ENCODE results near the gene MMD2.

The MMD2 gene

DNA sequence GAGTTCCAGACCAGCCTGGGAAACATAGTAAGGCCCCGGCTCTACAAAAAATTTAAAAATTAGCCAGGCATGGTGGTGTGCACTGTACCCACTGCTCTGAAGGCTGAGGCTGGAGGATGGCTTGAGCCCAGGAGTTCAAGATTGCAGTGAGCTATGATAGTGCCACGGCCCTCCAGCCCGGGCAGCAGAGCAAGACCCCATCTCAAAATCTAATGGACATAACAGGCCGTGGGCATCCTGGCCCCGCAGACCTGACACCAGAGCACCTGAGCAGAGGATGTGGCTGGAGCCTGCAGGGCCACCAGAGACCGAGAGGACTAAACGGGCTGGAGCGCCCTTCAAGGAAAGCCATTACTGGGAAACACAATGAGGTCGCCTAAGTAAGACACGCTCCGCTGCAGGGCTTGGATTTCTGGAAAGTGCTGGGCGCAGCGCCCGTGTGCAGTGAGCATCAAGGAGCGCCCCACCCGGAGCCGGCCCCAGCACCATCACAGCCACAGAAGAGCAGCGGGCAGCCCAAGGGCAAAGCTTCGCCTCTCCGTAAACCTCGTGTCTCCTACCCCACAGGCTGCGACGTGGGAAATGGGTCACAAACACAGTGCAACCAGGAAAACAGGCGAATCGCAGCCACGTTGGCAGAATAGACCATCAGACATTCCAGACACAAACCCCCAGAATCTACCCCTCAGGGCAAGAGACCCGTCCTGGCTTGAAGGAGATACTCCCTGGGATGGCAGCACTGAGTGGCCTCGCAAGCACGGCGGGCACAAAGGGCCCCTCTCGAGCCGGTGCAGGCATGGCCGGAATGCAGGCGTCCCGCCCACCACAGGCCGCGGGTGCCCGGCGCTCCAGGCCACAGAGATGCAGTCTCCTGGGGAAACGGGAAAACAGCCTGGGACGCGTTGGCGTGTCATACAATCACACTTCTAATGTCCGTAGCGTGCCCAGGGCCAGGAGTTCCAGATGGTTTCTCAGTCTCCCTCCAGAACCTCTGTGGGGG is 80.4 kb downstream of the MMD2 start:
- no peak for DNase-seq
- peaks cover 21% of the 10 kb centered on the region for H3K27me3 Mint-ChIP-seq
- no peaks in the 10 kb centered on the region for H3K36me3 Mint-ChIP-seq (ENCODE audit: low read depth)
- no peak overlapping the region for H3K27ac Mint-ChIP-seq
- peaks cover 11% of the 10 kb centered on the region for H3K4me1 Mint-ChIP-seq
- no peak for ATAC-seq
- H3K4me3 Mint-ChIP-seq, result no peak overlapping the region
- no peaks in the 10 kb centered on the region for H3K9me3 Mint-ChIP-seq

DNA sequence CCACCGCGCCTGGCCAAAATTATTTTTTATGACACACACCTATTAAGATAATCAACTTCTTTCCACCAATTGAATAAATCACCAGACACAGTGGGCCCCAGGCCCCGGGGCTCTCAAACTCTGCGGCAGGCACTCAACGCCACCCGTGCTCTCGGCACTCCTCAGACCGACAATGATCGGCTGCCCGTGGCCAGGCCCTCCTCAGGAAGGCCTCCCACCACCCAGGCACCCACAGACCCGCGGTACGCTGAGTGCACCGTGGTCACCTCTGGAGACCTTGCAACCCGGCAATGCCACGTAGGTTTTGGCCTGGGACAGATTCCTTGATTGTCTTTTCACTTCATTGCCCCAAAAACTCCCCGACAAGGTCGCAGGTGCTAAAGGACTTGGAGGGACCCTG is 82.4 kb downstream of the MMD2 start:
- no peak for ATAC-seq
- no peak overlapping the region for H3K4me3 Mint-ChIP-seq

DNA sequence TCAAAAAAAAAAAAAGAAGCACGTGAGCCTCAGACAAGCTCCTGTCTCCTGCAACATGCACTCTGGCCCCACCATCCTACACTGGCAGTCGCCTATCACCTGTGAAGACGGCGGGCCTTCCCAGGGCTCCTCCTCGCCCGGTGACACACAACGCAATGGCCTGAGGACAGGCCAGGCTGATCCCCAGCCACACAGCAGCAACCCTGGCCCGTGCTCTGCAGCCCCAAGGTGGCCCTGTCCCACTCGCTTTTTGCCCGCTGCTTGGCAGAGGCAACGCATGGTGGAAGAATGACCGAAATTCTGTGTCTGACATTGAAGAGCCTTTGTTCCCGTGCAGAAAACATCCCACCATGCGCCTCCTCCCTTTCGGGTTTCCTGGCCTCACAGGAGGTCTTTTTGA is 83.6 kb downstream of the MMD2 start:
- H3K36me3 Mint-ChIP-seq (ENCODE audit: low read depth), result no peaks in the 10 kb centered on the region
- H3K27me3 Mint-ChIP-seq, result peaks cover 13% of the 10 kb centered on the region
- H3K9me3 Mint-ChIP-seq, result no peaks in the 10 kb centered on the region
- DNase-seq (no peak), ATAC-seq (no peak)
- H3K27ac Mint-ChIP-seq, result no peak overlapping the region
- no peak overlapping the region for H3K4me3 Mint-ChIP-seq
- H3K4me1 Mint-ChIP-seq, result no peaks in the 10 kb centered on the region

More for the DNA sequence above, 82.4 kb downstream of the MMD2 start:
- no peak for DNase-seq
- Mint-ChIP-seq H3K36me3 (ENCODE audit: low read depth) (no peaks in the 10 kb centered on the region), H3K27me3 (peaks cover 10% of the 10 kb centered on the region), H3K9me3 (no peaks in the 10 kb centered on the region), H3K27ac (no peak overlapping the region), H3K4me1 (no peaks in the 10 kb centered on the region)

DNA sequence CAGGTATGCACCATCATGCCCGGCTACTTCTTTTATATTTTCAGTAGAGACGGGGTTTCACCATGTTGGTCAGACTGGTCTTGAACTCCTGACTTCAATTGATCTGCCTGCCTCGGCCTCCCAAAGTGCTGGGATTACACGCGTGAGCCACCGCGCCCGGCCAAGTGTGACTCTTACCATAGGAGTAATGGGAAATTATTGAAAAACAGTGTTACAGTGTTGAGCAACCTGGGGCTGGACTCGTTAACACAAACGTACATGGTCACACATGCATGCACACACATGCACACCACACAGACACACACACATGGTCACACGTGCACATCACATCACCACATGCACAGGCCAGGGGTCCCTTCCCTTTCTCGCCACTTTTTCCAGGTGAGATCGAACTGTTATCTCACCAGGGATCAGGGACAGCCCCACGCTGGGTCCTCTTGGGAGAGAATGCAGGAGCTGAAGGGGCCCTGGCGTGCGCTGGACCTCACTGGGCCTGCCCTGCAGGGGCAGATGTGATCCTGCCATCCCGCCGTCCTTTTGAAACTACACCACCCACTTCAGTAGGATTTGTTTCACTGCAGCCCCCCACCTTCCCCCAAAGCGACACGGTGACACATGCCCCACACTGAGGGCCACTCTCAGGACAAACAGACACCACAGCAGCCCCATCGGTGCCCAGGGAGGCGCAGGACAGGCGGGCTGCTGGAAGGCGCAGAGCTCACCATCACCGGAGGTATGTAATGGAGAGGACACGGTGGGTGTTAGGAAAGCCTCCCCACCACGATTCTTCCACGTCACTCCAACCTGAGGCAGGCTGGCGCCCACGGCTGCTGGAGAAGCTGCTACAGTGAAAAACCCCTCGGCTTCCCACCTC is 85.7 kb downstream of the MMD2 start:
- ATAC-seq (no peak), DNase-seq (no peak)
- H3K27ac Mint-ChIP-seq, result no peak overlapping the region
- H3K9me3 Mint-ChIP-seq, result no peaks in the 10 kb centered on the region
- no peaks in the 10 kb centered on the region for H3K4me1 Mint-ChIP-seq
- peaks cover 19% of the 10 kb centered on the region for H3K27me3 Mint-ChIP-seq
- no peak overlapping the region for H3K4me3 Mint-ChIP-seq
- no peaks in the 10 kb centered on the region for H3K36me3 Mint-ChIP-seq (ENCODE audit: low read depth)

DNA sequence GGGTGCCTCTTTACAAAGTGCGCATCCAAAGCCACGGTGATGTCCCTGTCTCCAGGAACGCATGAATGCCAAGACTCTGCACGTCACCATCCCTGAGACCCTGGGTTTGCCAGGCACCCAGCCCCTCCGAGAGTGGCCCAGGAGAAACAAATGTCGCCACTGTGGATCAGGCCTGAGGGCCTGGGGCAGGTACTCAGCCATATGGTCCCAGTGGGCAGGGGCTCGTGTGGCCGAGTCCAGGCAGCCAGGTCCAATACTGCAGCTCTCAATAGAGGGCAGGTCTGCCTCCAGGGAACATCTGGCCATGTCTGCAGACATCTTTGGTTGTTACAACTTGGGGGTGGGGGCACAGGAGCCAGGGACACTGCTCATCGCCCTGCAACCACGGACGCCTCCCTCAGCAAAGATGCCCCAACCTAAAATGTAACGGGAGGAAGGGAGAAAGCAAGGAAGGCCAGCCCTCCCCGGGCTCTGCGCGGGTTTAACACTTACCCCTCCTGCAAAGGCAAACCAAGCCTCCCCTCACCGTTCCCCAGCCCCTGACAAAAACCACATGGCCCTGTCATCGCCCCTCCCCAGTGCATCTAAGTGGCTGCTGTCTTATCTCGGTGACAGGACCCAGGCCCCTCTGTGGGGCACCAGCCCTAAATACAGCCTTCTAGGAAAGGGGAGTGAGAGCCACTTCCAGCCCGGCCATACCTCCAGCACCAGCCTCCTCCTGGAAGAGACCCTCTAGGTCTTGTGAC is 86.9 kb downstream of the MMD2 start:
- ATAC-seq, result no peak
- Mint-ChIP-seq H3K4me1 (no peaks in the 10 kb centered on the region), H3K9me3 (no peaks in the 10 kb centered on the region), H3K27me3 (peaks cover 16% of the 10 kb centered on the region), H3K4me3 (no peak overlapping the region), H3K27ac (no peak overlapping the region), H3K36me3 (ENCODE audit: low read depth) (no peaks in the 10 kb centered on the region)
- DNase-seq, result no peak

DNA sequence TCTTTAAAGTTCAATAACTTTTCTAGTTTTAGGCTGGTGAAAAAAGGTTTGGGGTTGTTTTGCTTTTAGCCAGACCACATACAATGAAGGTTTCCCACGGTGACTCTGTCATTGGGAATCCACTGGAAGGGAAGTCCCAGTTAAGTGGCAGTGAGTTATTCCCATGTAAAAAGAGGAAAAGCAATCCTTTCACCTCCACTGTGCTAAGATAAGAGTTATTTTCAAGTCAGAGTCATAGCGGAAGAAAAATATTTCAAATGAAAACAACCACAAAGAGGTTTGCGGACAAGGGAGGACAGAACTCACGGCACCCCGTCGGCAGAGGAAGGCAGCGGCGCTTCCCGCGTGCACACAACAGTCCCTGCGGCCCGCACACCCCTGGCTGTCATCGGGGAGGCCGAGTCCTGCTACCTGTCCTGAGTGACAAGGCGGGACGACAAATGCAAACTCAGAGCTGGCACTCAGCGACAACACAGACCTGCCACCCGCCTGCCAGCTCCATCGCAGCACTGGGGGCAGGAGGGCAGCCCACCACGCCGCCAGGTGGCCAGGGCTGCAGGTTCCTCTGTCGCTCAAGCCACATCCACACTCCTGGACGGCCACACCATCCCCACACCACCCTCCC is 87.8 kb downstream of the MMD2 start:
- H3K4me3 Mint-ChIP-seq, result no peak overlapping the region
- DNase-seq (no peak), ATAC-seq (no peak)
- H3K36me3 Mint-ChIP-seq (ENCODE audit: low read depth), result no peaks in the 10 kb centered on the region
- H3K27me3 Mint-ChIP-seq, result peaks cover 16% of the 10 kb centered on the region
- H3K4me1 Mint-ChIP-seq, result no peaks in the 10 kb centered on the region
- no peaks in the 10 kb centered on the region for H3K9me3 Mint-ChIP-seq
- H3K27ac Mint-ChIP-seq, result no peak overlapping the region

DNA sequence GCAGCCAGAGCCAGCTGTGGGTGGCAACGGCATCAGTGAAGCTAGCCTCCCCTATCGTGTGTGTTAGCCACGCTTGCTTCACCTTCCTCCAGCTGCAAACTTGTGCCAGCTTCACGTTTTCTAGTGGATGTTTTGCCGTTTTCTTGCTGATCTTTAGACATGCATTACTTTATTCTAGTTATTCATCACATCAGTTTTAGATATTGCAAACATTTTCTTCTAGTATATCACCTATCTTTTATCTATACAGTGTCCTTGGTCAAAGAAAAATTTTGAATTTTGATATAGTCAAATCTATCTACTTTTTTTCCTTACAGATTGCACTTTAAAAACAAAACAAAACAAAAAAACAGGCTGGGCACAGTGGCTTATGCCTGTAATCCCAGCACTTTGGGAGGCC is 90.5 kb downstream of the MMD2 start:
- no peaks in the 10 kb centered on the region for H3K4me1 Mint-ChIP-seq
- no peak for ATAC-seq
- no peak for DNase-seq
- no peak overlapping the region for H3K4me3 Mint-ChIP-seq
- no peaks in the 10 kb centered on the region for H3K36me3 Mint-ChIP-seq (ENCODE audit: low read depth)
- peaks cover 32% of the 10 kb centered on the region for H3K27me3 Mint-ChIP-seq
- no peak overlapping the region for H3K27ac Mint-ChIP-seq
- H3K9me3 Mint-ChIP-seq, result no peaks in the 10 kb centered on the region

DNA sequence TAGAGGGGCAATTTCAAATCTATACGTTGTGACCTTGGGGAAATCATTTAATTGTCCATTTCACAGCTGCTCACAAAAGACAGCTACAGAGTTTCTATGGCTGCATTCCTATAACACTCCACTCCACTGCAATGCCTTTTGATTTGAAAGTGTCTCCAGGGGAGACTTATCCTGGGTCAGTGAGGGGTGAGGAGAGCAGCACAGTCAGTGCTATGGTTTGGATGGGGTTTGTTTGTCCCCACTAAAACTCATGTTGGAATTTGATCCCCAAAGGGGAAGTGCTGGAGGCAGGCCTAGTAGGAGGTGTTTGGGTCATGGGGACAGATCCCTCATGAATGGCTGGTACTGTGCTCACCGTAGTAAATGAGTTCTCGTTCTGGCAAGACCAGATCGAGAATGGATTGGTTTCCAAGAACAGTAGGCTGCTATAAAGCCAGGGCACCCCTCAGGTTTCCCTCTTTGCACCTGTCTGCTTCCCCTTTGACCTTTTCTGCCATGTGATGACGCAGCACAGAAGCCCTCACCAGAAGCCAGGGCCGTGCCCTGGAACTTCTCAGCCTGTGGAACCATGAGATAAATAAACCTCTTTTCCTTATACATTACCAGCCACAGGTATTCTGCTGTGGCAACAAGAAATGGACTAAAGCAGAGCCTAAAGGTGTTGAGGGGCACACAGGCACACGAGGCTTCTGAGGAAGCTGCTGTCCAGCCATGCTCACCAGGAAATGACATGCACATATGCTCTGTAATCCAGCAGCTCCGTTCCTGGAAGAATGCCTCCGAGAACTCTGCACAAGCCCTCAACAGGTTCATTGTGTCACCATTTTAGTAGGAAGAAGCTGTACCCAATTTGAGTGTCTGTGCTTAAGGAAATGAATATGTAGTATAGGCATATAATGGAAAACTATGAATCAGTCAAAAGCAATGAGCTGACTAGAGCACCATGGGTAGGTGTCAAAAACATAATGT is 92.2 kb downstream of the MMD2 start:
- no peaks in the 10 kb centered on the region for H3K4me1 Mint-ChIP-seq
- H3K27ac Mint-ChIP-seq, result no peak overlapping the region
- no peak overlapping the region for H3K4me3 Mint-ChIP-seq
- DNase-seq (no peak), ATAC-seq (no peak)
- H3K36me3 Mint-ChIP-seq (ENCODE audit: low read depth), result no peaks in the 10 kb centered on the region
- H3K9me3 Mint-ChIP-seq, result peaks cover 6% of the 10 kb centered on the region
- H3K27me3 Mint-ChIP-seq, result peaks cover 43% of the 10 kb centered on the region

DNA sequence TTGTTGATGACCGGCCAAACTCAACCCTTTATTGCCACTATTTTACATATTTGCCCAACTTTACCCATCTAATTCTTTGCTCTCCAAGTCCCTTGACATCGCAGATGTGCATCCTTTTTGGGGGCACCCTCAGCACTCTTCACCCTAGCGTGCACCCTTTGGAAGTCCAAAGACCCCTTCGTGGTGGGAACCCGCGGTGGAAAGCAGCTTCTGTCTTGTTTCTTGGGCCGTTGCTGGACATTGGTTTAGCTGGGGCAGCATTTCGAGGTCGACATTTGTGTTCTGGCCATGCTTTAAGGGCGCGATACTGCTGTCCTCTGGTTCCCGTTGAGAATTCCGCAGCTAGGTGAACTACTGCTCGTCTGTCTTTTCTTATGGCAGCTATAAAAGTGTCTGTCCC is 96.8 kb downstream of the MMD2 start:
- no peak for DNase-seq
- Mint-ChIP-seq H3K36me3 (ENCODE audit: low read depth) (peaks cover 4% of the 10 kb centered on the region), H3K4me1 (peaks cover 3% of the 10 kb centered on the region), H3K9me3 (peaks cover 9% of the 10 kb centered on the region), H3K27me3 (peaks cover 33% of the 10 kb centered on the region), H3K4me3 (peak overlapping the region; percentile 24), H3K27ac (no peak overlapping the region)
- no peak for ATAC-seq

DNA sequence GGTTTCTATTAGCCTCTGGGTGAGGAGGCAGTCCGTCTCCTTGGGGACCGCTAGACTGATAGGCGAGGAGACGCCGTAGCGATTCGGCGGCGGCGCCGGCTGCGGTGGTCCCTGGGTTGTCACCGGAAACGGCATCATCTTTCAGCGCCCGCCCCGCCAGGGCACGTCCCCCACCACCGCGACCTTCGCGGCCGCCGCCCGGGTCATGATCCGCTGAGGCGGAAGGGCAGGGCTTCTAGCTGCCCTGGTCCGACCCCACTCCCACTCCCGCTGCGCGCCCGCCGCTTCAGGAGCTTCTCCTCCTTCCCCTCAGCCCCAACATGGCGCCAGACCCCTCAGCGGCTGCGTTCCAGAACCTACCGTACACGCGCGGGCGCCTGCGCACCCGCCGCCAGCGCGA is 97.3 kb downstream of the MMD2 start, which contains the start of gene PAPOLB:
PAPOLB (minus strand) TSS at position 358 of the 400 bp plus-strand sequence; CDS start at position 138, 220 bp downstream.
- H3K36me3 Mint-ChIP-seq (ENCODE audit: low read depth), result peaks cover 4% of the 10 kb centered on the region
- peaks cover 33% of the 10 kb centered on the region for H3K27me3 Mint-ChIP-seq
- DNase-seq (peak; percentile 45), ATAC-seq (peak; percentile 65)
- no peak within 1 kb of the TSS for H3K27ac Mint-ChIP-seq
- H3K4me1 Mint-ChIP-seq, result peaks cover 3% of the 10 kb centered on the region
- peak within 1 kb of the TSS; percentile 24 for H3K4me3 Mint-ChIP-seq
- H3K9me3 Mint-ChIP-seq, result peaks cover 9% of the 10 kb centered on the region

DNA sequence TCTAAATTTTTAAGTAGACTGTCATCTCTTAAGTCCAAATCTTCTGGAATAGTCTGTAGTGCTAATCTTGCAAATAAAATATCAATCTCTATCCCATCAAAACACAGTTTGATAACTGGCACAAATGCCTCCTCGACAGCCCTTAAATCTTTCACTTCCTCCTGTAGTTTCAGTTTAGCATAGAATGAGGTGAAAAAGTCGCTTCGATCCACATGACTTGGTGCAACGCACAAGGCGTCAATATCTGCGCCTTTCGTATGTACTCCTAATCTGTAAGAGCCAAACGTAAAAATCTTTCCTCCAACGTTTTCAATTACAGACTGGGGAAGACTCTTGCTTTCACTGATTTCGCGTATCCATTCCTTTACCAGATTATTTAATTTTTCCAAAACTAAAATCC is 97.8 kb downstream of the MMD2 start:
- Mint-ChIP-seq H3K27me3 (peaks cover 33% of the 10 kb centered on the region), H3K27ac (no peak overlapping the region), H3K4me1 (peaks cover 3% of the 10 kb centered on the region), H3K4me3 (peak overlapping the region; percentile 24), H3K36me3 (ENCODE audit: low read depth) (peaks cover 4% of the 10 kb centered on the region), H3K9me3 (peaks cover 9% of the 10 kb centered on the region)
- no peak for ATAC-seq
- no peak for DNase-seq

DNA sequence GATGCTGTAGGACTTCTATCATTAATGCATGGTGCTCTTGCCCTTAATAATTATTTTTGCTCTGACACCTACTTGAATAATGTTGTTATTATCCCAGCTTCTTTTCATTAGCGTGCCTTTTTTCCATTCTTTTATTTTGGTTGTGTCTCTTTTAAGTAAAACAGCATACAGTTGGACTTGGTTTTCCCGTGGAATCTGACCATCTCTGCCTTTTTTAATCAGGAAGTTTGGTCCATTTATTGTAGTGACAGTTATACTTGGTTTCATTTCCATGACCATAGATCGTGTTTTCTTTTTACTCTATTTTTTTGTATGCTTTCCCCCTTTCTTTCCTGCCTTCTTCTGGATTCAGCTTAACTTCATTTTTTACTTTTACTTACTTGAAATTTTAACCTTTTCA is 101.8 kb downstream of the MMD2 start:
- Mint-ChIP-seq H3K27me3 (peaks cover 13% of the 10 kb centered on the region), H3K4me1 (peaks cover 3% of the 10 kb centered on the region), H3K27ac (no peak overlapping the region), H3K4me3 (no peak overlapping the region), H3K9me3 (peaks cover 4% of the 10 kb centered on the region), H3K36me3 (ENCODE audit: low read depth) (peaks cover 4% of the 10 kb centered on the region)
- DNase-seq (no peak), ATAC-seq (no peak)

Data from activated naive CD8-positive, alpha-beta T cell treated with anti-CD3 and anti-CD28 coated beads, Interleukin-2, amount 50 U/mL, for 24 hours (primary cell).